Epithelial cell of proximal tubule (primary cell): ENCODE results near the gene TSTD1. TPM values are rescaled to one million over a fixed set of nuclear protein-coding genes. Genes with fewer than 3 reads are reported as not detected.
A peak's percentile ranks its signal among the peaks of the same experiment; 100 is the strongest.

Experiments
- DNase-seq: peaks from one replicate; pipeline ENCODE4 v3.0.0-alpha.2; 2011; ENCODE audit warnings: low read depth
- H3K4me3 ChIP-seq: 2 replicates; pipeline ENCODE4 v1.5.1; 2011; ENCODE audit warnings: low read depth, mild to moderate bottlenecking, low read length
- CTCF ChIP-seq: conservative IDR thresholded peaks from 2 replicates; pipeline ENCODE4 v1.5.1; 2012; ENCODE audit warnings: low read depth, mild to moderate bottlenecking, low read length
- total RNA-seq: library from RNA; depleted of rRNA; stranded (reverse); fragments of >200 nt; gene quantifications from 2 replicates; pipeline ENCODE4 v1.2.3, GENCODE V29; 2015

Gene TSTD1
- total RNA-seq, 1 donor from 2014 or later = 148 TPM

- no peak for DNase-seq
- no peak for TF ChIP-seq CTCF
These were observed 36.1 kb upstream of the TSTD1 start for GRCh38 chr1:161074676-161075368.

GRCh38 chr1:161073474-161074121 is 34.8 kb upstream of the TSTD1 start:
- DNase-seq = no peak
- no peak for TF ChIP-seq CTCF
- H3K4me3 ChIP-seq = no peak overlapping the region

More at GRCh38 chr1:161074676-161075368, 36.1 kb upstream of the TSTD1 start:
- H3K4me3 ChIP-seq = no peak overlapping the region

GRCh38 chr1:161072751-161073449 is 34.1 kb upstream of the TSTD1 start:
- H3K4me3 ChIP-seq = no peak overlapping the region
- DNase-seq = no peak
- no peak for TF ChIP-seq CTCF

GRCh38 chr1:161071886-161072371 is 33.2 kb upstream of the TSTD1 start:
- TF ChIP-seq CTCF = peak; percentile 73
- no peak for DNase-seq

GRCh38 chr1:161070761-161071160 is 32.0 kb upstream of the TSTD1 start:
- TF ChIP-seq CTCF = no peak
- no peak overlapping the region for H3K4me3 ChIP-seq

More at GRCh38 chr1:161071886-161072371, 33.2 kb upstream of the TSTD1 start:
- H3K4me3 ChIP-seq = no peak overlapping the region

GRCh38 chr1:161069731-161070270 is 31.0 kb upstream of the TSTD1 start, which contains the start of gene ARHGAP30:
TSS of gene ARHGAP30 (minus strand) at chr1:161069891. CDS start at chr1:161069624, 267 bp downstream.
- no peak within 1 kb of the TSS for H3K4me3 ChIP-seq
- TF ChIP-seq CTCF = no peak
- DNase-seq = no peak

More at GRCh38 chr1:161070761-161071160, 32.0 kb upstream of the TSTD1 start:
- DNase-seq = no peak
